Measurements from ENCODE around the gene LAT. TPM values are rescaled to one million over a fixed set of nuclear protein-coding genes. Genes with fewer than 3 reads are reported as not detected.

The LAT gene
- total RNA-seq, 2 experiments from 2014 or later, result 288 to 297 TPM

- Mint-ChIP-seq H3K4me3 (peak overlapping the region; percentile 39), H3K27ac (peak overlapping the region; percentile 88), H3K9me3 (no peaks in the 10 kb centered on the region), H3K4me1 (peaks cover 39% of the 10 kb centered on the region), H3K27me3 (no peaks in the 10 kb centered on the region), H3K36me3 (no peaks in the 10 kb centered on the region)
- DNase-seq, result peak; percentile 57
- POLR2A ChIA-PET, result interaction anchor here (1.0 to 2.9 kb wide), 3 partner anchors 9 to 39 kb away, joined by 3 to 13 read pairs (median 5); partner anchors contain the start of gene LAT
- peak; percentile 55 for ATAC-seq (ENCODE audit: low read depth)
Measured at GRCh38 chr16:29023279-29024277, 38.7 kb downstream of the LAT start.

DNA sequence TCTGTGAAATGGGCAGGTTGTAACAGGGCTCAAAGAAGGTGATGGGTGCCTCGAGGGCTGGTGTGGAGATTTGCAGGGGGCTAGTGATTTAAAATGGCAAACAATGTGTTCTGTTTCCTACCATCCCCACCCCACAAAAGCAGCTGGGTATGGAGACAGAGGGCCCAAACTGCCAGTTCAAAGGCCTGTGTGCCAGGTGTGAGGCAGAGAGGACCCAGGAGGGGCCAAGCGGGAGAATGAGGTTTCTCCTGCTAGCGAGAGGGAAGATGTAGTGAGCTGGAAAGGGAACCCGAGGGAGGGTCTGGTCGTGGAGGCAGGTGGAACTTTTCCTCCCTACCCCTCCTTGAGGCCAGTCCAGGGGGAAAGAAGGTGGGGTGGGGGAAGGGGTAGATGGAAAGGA lies 39.4 kb downstream of the LAT start:
- Mint-ChIP-seq H3K36me3 (no peaks in the 10 kb centered on the region), H3K4me3 (peak overlapping the region; percentile 39), H3K9me3 (no peaks in the 10 kb centered on the region), H3K4me1 (peaks cover 44% of the 10 kb centered on the region), H3K27me3 (no peaks in the 10 kb centered on the region), H3K27ac (peak overlapping the region; percentile 88)
- DNase-seq (no peak), ATAC-seq (ENCODE audit: low read depth) (no peak)
- POLR2A ChIA-PET, result interaction anchor here (1.4 to 2.9 kb wide), 2 partner anchors 16 to 39 kb away, joined by 5 to 13 read pairs; partner anchors contain the start of gene LAT

GRCh38 chr16:29025218-29025617 lies 40.4 kb downstream of the LAT start:
- peak overlapping the region; percentile 22 for H3K4me3 Mint-ChIP-seq
- DNase-seq, result peak; percentile 41

DNA sequence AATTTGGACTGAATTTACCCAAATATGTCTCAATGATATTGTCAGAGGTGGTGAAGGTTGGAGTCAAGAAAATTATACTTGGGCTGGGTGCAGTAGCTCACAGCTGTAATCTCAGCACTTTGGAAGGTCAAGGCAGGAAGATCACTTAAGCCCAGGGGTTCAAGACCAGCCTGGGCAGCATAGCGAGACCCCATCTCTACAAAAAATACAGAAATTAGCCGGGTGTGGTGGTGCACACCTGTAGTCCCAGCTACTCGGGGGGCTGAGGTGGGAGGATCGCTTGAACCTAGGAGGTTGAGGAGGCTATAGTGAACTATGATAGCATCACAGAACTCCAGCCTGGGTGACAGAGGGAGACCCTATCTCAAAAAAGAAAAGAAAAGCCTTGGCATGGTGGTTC lies 40.9 kb downstream of the LAT start:
- POLR2A ChIA-PET, result interaction anchor here (1.0 to 1.2 kb wide), 2 partner anchors 18 to 36 kb away, joined by 3 read pairs; no protein-coding TSS in a partner anchor
- ATAC-seq (ENCODE audit: low read depth), result no peak
- DNase-seq, result peak; percentile 18
- no peaks in the 10 kb centered on the region for H3K36me3 Mint-ChIP-seq
- H3K4me1 Mint-ChIP-seq, result peaks cover 45% of the 10 kb centered on the region
- no peaks in the 10 kb centered on the region for H3K27me3 Mint-ChIP-seq
- H3K4me3 Mint-ChIP-seq, result peak overlapping the region; percentile 22
- peak overlapping the region; percentile 76 for H3K27ac Mint-ChIP-seq
- H3K9me3 Mint-ChIP-seq, result no peaks in the 10 kb centered on the region

More at GRCh38 chr16:29025218-29025617, 40.4 kb downstream of the LAT start:
- no peak for ATAC-seq (ENCODE audit: low read depth)
- Mint-ChIP-seq H3K27ac (peak overlapping the region; percentile 76), H3K4me1 (peaks cover 45% of the 10 kb centered on the region), H3K36me3 (no peaks in the 10 kb centered on the region), H3K27me3 (no peaks in the 10 kb centered on the region), H3K9me3 (no peaks in the 10 kb centered on the region)
- POLR2A ChIA-PET, result interaction anchor here (1.0 to 2.9 kb wide), 3 partner anchors 17 to 40 kb away, joined by 3 to 13 read pairs (median 3); partner anchors contain the start of gene LAT

GRCh38 chr16:29028457-29029167 lies 43.8 kb downstream of the LAT start:
- no peaks in the 10 kb centered on the region for H3K36me3 Mint-ChIP-seq
- no peaks in the 10 kb centered on the region for H3K27me3 Mint-ChIP-seq
- H3K4me1 Mint-ChIP-seq, result peaks cover 29% of the 10 kb centered on the region
- H3K9me3 Mint-ChIP-seq, result no peaks in the 10 kb centered on the region
- no peak overlapping the region for H3K4me3 Mint-ChIP-seq
- ATAC-seq (ENCODE audit: low read depth) (no peak), DNase-seq (peak; percentile 34)
- POLR2A ChIA-PET, result interaction anchor here (0.7 to 1.6 kb wide), 4 partner anchors 40 to 678 kb away, joined by 3 to 5 read pairs (median 4); partner anchors contain the start of genes LAT and SPNS1
- peak overlapping the region; percentile 70 for H3K27ac Mint-ChIP-seq

DNA sequence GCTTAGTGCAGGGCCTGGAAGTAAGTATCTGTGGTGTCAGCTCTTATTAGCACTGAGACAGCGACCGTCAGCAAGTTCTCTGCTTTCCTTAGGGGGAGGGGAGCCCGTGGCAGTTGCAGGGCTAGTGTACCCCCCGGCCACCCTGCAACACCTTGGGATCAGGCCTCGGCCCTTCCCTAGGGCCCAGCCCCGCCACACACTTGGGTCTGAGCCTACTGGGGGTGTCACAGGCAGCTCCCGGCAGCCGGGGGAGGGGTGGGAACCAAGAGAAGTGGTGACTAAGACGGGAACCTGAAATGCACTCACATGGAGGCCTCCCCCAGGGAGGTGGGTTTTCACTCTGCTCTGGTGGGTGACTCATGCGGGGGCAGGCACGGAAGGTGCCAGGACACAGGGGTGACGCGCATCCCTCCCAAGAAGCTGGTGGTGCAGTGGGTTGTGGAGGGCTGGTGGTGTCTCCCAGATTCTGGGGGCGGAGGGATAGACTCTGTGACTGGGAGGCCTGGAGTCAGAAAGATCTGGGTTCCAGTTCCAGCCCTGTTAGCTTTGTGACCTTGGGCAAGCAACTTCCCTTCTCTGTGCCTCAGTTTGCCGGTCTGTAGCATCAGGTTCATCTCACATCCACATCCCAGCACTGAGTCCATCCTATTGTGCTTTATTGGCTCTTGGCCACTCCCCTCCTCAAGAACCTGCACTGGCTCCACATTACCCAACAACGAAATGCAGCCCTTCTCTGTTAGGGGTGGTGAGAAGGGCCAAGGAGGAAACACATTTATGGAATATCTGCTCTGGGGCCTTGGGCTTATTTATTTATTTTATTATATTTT lies 44.5 kb downstream of the LAT start:
- ATAC-seq (ENCODE audit: low read depth) (peak; percentile 90), DNase-seq (peak; percentile 64)
- Mint-ChIP-seq H3K27ac (peak overlapping the region; percentile 70), H3K36me3 (no peaks in the 10 kb centered on the region), H3K9me3 (no peaks in the 10 kb centered on the region), H3K27me3 (no peaks in the 10 kb centered on the region), H3K4me1 (peaks cover 22% of the 10 kb centered on the region), H3K4me3 (no peak overlapping the region)
- POLR2A ChIA-PET, result interaction anchor here (0.7 to 1.6 kb wide), 4 partner anchors 19 to 55 kb away, joined by 3 to 5 read pairs (median 4); partner anchors contain the start of genes LAT and SPNS1

DNA sequence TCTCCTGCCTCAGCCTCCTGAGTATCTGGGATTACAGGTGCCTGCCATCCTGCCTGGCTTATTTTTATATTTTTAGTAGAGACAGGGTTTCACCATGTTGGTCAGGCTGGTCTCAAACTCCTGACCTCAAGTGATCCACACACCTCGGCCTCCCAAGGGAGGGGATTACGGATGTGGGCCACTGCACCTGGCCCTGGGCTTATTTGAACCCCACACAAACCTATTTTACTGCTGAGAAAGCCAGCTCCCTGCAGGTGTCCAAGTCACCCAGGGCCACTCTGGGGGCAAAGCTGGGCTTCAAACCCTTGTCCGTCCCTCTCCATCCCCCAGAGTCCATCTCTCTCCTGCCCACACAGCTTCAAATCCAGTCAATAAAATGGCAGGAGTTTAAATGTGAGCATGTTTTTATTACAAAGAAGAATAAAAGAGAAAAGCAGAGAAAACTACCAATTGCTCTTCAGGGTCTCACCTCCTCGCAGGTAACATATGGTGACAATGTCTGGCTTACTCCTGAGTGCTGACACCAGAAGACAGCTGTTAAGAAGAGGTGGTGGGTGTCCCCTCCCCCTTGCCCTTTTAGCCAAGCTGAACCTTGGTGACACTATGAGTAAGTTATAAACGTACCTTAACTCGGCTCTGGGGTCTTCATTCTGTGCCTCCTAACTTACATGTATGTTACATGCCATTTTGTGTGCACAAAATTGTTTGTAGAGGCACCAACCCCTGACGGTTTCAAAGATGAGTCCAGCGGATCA lies 45.4 kb downstream of the LAT start:
- DNase-seq, result no peak
- Mint-ChIP-seq H3K9me3 (no peaks in the 10 kb centered on the region), H3K27me3 (no peaks in the 10 kb centered on the region), H3K36me3 (no peaks in the 10 kb centered on the region), H3K4me1 (peaks cover 16% of the 10 kb centered on the region), H3K4me3 (no peak overlapping the region), H3K27ac (peak overlapping the region; percentile 60)
- POLR2A ChIA-PET, result interaction anchor here (1.2 to 1.6 kb wide), 3 partner anchors 42 to 56 kb away, joined by 3 to 5 read pairs (median 5); partner anchors contain the start of genes LAT and SPNS1
- no peak for ATAC-seq (ENCODE audit: low read depth)

Other genes starting within 250 kb of the LAT start
- 1 to 10 TPM; 2.8 to 4.9 TPM for gene NPIPB9, start 233.3 kb upstream of the LAT start, total RNA-seq
- 100 to 1,000 TPM; 296 to 304 TPM for gene ATXN2L, start 162.1 kb upstream of the LAT start, total RNA-seq
- 100 to 1,000 TPM; 117 to 119 TPM for gene TUFM, start 138.7 kb upstream of the LAT start, total RNA-seq
- gene SH2B1, start 121.2 kb upstream of the LAT start, total RNA-seq, result 10 to 100 TPM; 78.9 to 81.0 TPM
- gene ATP2A1, start 106.6 kb upstream of the LAT start, total RNA-seq, result 1 to 10 TPM; 2.5 to 4.6 TPM
- gene RABEP2, start 59.8 kb upstream of the LAT start, total RNA-seq, result 10 to 100 TPM; 23.7 to 25.6 TPM
- gene CD19, start 53.1 kb upstream of the LAT start, total RNA-seq, result under 1 TPM; 0.40 to 0.83 TPM
- 100 to 1,000 TPM; 115 to 117 TPM for gene NFATC2IP, start 34.1 kb upstream of the LAT start, total RNA-seq
- gene SPNS1, start 10.3 kb upstream of the LAT start, total RNA-seq, result 10 to 100 TPM; 28.1 to 30.1 TPM

Data from activated naive CD8-positive, alpha-beta T cell treated with anti-CD3 and anti-CD28 coated beads, Interleukin-2, amount 10 ng/mL, durations not matched to agents 7 days and 5 days (primary cell).